ENCODE data around the gene CETN2. TPM values are rescaled to one million over a fixed set of nuclear protein-coding genes. Genes with fewer than 3 reads are reported as not detected.
"Not testable (repeated sequence)": the region's sequence is repeated elsewhere in the genome, so short reads cannot be mapped to it uniquely, and the experiment has no call there.

CETN2 gene
- polyA plus RNA-seq, 4 donors = 74.6 to 141 (median 113) TPM

DNA sequence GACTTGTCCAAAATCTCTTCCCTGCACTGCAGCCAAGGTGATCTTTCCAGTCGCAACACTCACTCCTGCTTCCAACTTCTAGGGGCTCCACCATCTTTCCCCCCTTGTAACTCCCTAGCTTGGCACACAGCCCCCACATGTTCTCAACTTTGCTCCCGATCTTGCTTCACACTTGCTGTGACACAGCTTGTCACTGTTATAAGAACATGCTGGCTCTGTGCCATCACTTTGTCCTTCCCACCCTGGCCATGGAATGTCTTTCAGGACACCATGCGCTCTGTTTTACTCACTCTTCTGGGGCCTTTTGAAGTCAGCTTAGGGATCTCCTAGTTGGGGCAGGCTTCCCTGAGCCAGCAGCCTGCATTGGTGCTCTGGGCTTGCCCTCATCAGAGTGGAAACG is 2.8 kb upstream of the CETN2 start:
- DNase-seq (ENCODE audit: low read depth in 4 of 4, low spot score in 3 of 4) = no peak

DNA sequence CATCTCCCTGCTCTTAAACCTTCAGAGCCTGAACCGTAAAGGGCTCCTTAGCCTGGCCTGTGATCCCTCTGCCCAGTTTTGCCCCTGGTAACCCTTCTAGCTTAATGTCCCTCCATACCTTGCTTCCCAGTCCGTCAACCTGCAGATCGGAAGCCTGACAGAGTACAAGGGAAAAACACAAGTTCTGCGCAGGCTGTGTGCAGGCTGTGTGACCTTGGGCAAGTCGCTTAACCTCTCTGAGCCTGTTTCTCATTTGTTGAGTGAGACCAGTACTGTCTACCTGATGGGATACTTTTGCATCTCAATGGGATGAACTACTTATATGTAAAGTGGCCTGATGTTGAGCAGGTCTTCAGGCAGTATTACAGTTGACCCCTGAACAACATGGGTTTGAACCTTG is 2.0 kb upstream of the CETN2 start:
- DNase-seq (ENCODE audit: low read depth in 4 of 4, low spot score in 3 of 4) = no peak

DNA sequence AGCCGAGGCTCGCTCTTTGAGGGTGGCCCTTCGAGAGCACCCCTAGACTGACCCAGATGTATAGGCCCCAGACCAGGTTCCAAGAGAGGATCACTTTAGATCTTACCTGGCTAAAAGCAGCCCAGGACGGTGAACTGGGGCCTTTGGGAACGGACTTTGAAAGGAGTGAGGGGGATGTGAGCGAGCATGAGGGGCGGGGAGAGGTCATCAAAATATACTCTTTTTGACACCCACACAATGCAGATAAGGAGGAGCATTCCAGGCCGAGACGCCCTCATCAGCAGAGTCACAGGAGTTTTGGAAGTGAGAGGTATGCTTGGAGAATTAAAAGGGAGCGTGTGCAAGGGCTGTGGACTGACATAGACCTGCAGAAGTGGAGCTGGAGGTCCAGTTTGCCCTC is 834 bp upstream of the CETN2 start:
- DNase-seq (ENCODE audit: low read depth in 4 of 4, low spot score in 3 of 4) = no peak

DNA sequence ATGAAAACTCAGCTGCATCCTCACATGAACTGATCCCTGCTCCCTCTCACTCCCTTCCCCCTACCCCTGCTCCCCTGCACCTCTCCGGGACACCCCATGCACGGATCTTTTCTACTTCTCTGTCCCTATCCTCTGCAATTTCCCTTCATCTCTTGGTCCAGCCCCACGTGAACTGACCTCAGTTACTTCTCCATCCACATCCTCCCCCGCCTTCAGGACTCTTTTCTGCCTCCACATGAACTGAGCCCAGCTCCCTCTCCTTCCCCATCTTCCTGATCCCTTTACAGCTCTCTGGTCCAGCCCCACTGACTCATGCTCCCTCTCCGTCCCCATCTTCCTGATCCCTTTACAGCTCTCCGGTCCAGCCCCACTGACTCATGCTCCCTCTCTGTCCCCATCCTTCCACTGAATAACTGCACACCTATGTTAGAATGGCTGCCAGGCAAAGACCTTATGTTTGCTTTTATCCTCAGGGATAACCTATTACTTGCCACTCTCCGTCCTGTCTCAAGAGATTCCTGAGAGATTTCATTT is 5.6 kb downstream of the CETN2 start:
- DNase-seq (ENCODE audit: low read depth in 4 of 4, low spot score in 3 of 4) = no peak

DNA sequence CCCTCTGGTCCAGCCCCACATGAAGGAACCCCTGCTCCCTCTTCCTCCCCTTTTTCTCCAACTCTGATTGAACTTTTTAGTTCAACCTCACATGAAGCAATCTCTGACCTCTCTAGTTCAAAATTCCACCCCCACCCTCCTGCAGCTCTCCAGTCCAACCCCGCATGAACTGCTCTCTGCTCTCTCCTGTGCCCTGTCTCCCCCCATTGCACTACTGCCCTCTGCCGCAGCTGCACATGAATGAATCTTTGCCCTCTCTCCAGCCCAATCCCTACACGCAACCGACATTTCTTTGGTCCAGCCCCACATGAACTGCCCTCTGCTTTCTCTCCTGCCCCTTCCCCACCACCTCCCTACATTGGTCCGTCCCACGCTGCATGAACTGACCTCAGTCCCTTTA is 6.9 kb downstream of the CETN2 start:
- DNase-seq (ENCODE audit: low read depth in 4 of 4, low spot score in 3 of 4) = no peak

DNA sequence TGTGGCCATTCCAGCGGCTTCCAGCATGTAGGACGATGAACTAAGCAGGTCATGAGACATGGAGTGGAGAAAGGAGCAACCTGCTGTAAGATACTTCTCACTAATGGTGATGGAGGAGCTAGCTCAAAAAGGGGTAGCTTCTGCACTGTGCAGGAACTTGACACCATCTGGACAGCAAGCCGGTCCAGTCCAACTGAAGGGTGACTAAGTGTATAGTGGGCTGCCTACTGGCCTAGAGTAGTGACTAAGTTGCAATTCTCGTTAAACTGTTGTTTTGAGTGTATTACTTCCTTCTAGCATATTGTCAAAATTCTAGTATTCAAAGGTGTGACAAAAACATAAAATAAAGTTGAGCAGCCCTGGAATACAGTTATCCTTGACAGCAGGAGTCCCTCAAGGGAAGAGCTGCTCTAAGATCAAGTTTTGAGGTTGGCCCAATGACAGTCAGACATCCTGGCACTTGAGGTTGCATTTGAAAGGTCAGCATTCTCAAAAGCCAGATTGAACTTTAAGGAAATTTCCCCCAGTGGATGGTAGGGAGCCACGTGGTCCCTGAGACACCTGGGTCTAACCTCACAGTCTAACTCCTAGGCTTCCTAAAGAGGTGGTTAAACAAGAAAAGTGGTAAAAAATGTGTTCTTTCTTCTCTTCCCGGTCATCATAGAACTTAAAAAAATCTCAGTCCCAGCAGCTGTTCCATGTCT is 8.0 kb downstream of the CETN2 start:
- DNase-seq (ENCODE audit: low read depth in 4 of 4, low spot score in 3 of 4) = no peak

DNA sequence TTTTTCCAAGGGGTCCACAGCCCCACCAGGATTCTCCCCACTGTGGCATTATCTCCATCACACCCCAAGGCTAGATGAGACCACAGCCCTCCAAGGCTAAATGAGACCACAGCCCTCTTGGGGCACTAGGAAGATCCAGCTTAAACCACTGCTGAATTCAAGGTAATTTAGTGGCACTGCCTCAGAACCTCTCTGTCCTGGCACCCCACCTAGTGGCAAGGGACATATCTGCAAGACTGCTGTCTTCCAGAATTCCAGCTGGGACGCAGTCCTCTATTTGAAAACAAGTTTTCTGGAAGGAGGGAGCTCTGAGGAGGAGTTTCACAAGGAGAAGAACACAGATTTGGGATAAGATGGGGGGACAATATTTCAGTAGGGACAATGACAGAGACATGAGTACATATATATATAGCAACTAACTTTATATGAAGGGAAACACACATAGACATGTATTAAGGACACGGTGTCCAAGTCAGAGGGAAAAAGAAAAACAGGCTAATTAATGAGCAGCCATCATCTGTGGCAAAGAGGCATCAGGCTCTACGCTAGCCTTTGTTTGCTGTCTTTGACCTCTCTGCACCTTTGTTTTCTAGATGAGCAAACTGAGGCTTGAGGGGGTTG is 9.3 kb downstream of the CETN2 start:
- DNase-seq (ENCODE audit: low read depth in 4 of 4, low spot score in 3 of 4) = no peak

DNA sequence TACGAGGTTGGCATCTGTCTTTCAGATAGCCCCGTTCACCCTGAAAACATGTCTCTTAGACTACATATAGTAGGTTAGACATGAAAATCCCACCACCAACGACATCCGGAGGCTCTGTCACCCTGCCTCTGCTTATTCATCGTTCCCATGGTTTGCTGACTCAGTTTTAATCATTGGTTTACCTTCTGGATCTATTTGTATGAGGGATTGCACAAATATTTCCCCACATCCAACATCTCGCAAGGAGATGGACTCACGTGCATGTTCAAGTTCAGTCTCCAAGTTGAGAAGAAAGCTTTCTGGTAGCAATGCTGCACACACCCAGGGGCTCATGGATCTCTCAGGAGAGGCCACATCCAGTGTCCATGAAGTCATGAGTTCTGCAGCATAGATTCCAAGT is 10.8 kb downstream of the CETN2 start:
- no peak for DNase-seq (ENCODE audit: low read depth in 4 of 4, low spot score in 3 of 4)

DNA sequence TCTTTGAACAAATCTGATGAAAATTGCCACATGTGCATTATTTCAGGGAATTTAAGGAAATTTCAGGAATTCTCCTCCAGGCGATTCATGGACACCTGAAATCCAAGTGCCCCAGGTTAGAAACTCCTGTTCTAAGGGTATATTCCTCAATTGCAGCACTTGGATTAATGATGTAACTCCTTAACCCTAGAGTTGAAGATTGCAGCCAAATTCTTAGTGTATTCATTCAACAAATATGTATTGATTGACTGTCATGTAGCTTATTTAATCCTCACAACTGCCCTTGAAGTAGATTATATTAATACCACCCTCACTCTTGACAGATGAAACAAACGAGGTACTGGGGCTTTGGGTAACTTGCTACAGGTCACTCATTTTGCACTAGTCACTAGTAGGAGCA is 11.3 kb downstream of the CETN2 start:
- no peak for DNase-seq (ENCODE audit: low read depth in 4 of 4, low spot score in 3 of 4)

DNA sequence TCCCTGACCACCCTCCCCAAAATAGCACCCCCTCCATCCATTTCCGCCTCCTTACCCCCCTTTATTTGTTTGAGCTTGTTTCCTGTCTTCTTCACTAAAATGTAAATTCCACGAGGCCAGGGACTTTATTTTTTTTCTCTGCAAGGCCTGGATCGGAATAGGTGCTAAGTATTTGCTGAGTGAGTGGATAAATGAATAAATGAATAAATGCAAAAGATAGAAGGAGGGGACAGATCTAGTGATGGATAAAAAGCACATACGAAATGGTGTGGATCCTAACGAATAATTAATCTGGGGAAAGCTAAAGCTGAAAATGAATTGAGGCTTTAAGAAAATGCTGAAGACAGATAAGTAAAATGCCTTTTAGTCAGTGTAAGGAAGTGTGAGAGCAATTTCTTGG is 12.2 kb downstream of the CETN2 start:
- DNase-seq (ENCODE audit: low read depth in 4 of 4, low spot score in 3 of 4) = no peak

DNA sequence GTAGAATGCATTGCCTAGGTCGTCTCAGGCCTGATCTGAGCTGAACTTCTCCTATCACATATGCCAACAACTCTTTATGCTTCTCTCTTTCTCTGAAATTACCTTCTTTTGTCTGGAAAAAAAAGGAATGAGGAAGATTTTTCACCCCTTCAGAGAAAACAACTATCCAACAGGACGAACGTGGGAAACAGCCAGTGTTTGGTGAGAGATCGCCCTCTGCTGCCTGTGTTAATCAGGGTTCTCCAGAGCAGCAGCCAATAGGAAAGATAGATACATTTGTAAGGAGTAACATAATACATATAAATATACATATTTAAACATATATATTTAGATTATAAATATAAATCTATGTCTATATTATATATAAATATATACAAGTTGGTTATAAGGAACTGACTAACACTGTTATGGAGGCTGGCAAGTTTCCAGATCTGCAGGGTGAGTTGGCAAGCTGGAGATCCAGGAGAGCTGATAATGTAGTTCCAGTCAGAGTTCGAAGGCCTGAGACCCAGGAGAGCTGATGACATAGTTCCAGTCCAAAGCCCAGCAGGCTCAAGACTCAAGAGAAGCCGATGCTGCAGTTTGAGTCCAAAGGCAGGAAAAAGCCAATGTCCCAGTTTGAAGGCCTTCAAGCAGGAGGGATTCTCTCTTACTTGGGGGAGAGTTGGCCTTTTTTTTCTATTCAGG is 13.3 kb downstream of the CETN2 start:
- no peak for DNase-seq (ENCODE audit: low read depth in 4 of 4, low spot score in 3 of 4)

DNA sequence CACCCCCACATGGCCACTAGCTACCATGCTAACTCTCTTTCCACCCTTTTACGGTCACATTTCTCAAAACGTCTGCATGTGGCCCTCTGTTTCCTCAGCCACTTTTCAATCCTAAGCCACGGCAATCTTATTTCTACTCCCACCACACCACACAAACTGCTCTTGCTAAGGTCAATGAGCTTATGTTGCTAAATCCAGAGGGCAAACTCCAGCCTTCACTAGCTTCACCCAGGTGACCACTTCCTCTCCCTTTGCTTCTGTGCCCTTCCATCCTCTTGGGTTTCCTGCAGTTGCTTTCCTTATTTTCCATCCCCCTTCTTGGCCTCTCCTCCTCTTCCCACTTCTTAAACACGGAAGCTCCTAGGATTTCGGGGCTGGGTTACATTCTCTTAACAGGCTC is 16.5 kb downstream of the CETN2 start:
- no peak for DNase-seq (ENCODE audit: low read depth in 4 of 4, low spot score in 3 of 4)

DNA sequence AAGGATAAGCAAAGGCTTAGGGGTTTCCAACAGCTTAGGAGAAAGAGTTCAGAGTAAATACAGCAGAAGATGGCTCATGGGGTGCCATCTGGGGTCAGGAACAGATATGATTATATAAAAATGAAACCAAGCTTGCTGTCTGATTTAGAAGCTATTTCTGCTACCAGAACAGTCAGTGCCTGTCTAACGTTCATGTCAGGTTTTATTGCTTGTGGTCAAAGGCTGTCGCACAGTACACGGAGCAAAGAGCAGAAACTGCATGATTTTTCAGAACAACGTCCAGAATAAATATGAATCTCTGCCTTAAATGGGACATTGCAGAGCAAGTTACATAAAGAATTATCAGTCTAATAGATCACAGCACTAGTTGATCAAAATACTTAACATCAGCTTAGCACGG is 17.4 kb downstream of the CETN2 start:
- DNase-seq (ENCODE audit: low read depth in 4 of 4, low spot score in 3 of 4) = no peak

DNA sequence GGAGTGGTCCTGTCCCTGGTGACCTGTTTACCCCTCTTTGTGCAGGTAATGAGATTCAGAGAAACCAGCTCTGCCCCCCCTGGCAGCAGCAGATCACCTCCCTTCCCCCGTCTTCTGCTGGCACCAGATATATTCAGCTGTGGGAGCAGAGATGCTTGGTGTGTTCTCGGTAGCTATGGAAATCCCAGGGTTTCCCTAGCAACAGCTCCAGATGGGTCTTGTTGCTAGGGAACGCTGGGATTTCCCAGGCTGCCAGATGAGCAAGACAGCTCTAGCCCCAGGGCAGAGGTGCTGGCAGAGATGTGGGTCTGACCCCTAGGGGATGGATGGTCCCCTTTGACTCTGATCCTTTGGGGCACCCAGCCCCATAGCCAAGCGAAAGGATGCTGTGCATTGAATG is 20.2 kb downstream of the CETN2 start:
- DNase-seq (ENCODE audit: low read depth in 4 of 4, low spot score in 3 of 4) = no peak

DNA sequence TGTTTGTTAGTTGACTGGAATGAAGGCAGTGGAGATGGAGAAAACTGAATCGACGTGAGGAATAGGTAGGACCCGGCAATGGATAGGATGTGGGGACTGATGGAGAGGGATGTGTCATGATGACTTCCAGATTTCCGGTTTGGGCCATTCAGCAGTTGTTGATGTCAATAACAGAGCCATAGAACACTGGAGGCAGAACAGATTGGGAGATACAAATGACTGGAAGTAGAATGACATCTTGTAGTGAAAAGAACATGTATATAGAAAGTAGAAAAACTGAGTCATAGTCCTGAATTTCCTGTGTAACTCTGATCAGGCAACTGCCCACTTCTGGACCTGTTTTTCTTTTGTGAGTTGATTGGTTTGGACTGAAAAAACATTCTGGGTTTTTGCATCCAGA is 24.5 kb downstream of the CETN2 start:
- no peak for DNase-seq (ENCODE audit: low read depth in 4 of 4, low spot score in 3 of 4)

DNA sequence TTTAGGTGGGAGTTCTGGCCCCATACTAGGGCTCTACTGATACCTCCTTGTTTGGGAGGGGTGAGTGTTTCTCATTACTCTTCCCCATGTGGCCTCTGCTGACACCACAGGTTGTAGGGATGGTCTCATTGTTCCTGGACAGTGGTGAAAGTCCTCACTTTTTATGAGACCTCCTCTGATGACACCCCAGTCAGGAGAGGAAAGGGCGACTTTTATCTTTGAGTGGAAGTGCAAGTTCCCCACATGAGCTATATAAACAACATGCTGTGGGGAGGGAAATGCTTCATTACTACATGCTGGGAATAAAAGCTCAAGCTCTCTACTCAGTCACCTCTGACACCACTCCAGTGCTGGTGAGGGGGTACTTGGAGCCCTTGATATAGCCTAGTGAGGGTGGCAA is 31.6 kb downstream of the CETN2 start:
- no peak for DNase-seq (ENCODE audit: low read depth in 4 of 4, low spot score in 3 of 4)

DNA sequence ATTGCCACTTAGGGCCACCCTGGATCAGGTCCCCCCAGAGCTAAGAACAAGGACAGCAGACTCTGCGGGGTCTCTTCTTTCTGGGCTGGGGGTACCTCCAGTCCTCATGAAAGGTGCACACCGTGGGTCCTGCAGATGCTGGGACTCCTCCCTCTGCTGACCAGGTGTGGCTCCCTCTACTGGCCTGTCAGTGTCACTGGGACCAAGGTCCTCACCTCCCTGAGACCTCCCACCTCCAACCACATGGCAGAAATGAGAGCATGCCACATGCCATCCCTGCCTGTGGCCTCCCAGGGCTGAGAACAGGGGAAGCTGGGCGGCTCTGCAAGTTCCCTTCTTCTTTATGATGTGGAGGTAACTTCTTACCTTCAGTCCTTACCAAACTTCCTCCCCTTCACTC is 43.5 kb downstream of the CETN2 start:
- not testable (repeated sequence) for DNase-seq (ENCODE audit: low read depth in 4 of 4, low spot score in 3 of 4)

Other genes starting within 250 kb of the CETN2 start
- 1 to 10 TPM; 1.1 to 3.3 (median 1.8) TPM for gene GABRQ, start 192.9 kb downstream of the CETN2 start, polyA plus RNA-seq (ENCODE audit: insufficient read length in 4 of 4)
- gene MAGEA3, start 132.0 kb downstream of the CETN2 start, polyA plus RNA-seq (ENCODE audit: insufficient read length in 4 of 4) = not detected
- not detected for gene CSAG2, start 121.5 kb downstream of the CETN2 start, polyA plus RNA-seq (ENCODE audit: insufficient read length in 4 of 4)
- gene MAGEA2B, start 116.1 kb downstream of the CETN2 start, polyA plus RNA-seq (ENCODE audit: insufficient read length in 4 of 4) = not detected
- gene CSAG1, start 97.0 kb downstream of the CETN2 start, polyA plus RNA-seq (ENCODE audit: insufficient read length in 4 of 4) = not detected
- gene MAGEA12, start 97.0 kb downstream of the CETN2 start, polyA plus RNA-seq (ENCODE audit: insufficient read length in 4 of 4) = not detected
- gene MAGEA2, start 76.9 kb downstream of the CETN2 start, polyA plus RNA-seq (ENCODE audit: insufficient read length in 4 of 4) = not detected
- gene CSAG3, start 71.5 kb downstream of the CETN2 start, polyA plus RNA-seq (ENCODE audit: insufficient read length in 4 of 4) = not detected
- gene MAGEA6, start 61.1 kb downstream of the CETN2 start, polyA plus RNA-seq (ENCODE audit: insufficient read length in 4 of 4) = not detected
- 10 to 100 TPM; 20.1 to 33.7 (median 27.5) TPM for gene NSDHL, start 306 bp upstream of the CETN2 start, polyA plus RNA-seq (ENCODE audit: insufficient read length in 4 of 4)
- gene ZNF185, start 67.3 kb upstream of the CETN2 start, polyA plus RNA-seq (ENCODE audit: insufficient read length in 4 of 4) = 10 to 100 TPM; 35.3 to 54.9 (median 43.0) TPM
- under 1 TPM in 3 of 4 donors, not detected in 1; 0.07 to 0.36 (median 0.12) TPM for gene PNMA5, start 163.4 kb upstream of the CETN2 start, polyA plus RNA-seq (ENCODE audit: insufficient read length in 4 of 4)
- gene PNMA3, start 225.7 kb upstream of the CETN2 start, polyA plus RNA-seq (ENCODE audit: insufficient read length in 4 of 4) = 10 to 100 TPM in 3 of 4 donors, 1 to 10 TPM in 1; 2.2 to 32.6 (median 23.4) TPM
- gene PNMA6A, start 241.7 kb upstream of the CETN2 start, polyA plus RNA-seq (ENCODE audit: insufficient read length in 4 of 4) = 10 to 100 TPM in 2 of 4 donors, 1 to 10 TPM in 2; 6.1 to 12.9 (median 8.5) TPM